NCI-H1105 treated with DMSO at 0.1 percent for 48 hours (cell line): ENCODE data around the gene HOXA9.

ENCODE experiments used
- DNase-seq: peaks from one replicate; lab custom pipeline; 2025; lab: John Stamatoyannopoulos, UW

Gene HOXA9

DNA sequence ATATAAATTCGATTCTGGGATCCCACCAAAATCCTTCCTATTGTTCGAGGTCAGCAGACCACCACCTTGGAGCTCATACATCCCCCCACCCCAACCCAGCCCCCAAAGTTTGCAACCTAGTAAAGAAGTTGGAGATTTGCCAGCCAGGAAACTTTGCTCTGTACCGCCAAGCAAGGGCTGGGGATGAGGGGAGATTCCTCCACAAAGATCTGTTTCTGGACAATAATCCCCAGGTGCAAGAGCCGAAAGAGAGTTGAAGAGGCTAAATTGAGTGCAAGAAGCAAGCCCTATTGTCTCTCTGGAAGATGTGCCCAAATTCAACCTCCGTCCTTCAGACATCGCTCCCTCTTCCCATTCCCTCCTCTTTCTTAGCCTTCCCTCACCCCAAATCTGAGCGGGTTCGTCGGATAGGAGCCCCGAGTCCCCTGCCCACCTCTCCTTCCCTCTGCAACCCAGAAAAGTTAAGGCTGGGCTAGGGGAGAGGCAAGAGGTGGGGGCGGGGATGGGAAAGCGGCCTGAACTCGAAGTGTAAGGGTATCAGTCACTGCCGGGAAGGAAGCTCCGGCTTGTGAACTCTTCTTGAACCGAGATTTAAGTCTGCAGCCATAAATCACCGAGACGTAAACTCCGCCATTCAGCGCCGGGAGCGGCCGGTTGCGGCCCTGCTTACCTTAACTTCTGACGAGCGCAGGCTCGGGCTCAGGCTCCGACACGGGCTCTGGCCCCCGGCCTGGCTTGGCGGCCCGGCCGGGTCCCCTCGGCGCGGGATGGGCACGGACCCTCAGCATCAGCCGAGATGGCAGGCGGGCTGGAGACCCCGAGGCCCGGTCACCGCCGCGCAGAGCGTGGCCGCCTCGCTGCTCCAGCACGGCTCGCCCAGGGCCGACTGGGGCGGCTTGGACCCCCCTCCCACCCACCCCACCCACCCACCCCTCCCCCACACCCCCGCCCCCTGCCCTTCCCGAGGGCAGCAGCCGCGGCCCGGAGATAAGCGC lies 52.1 kb downstream of the HOXA9 start:
- DNase-seq, result peak; percentile 5
